Stimulated activated CD8-positive, alpha-beta memory T cell treated with anti-CD3 and anti-CD28 coated beads, Interleukin-12 subunit alpha, Interleukin-12 subunit beta, amount 100 ng/mL, for 4 hours (primary cell): ENCODE measurements around the gene IGFL2.

Experiments
- DNase-seq: peaks from one replicate; pipeline ENCODE4 v3.0.0-alpha.2; 2020; ENCODE audit warnings: low read depth

IGFL2 gene

DNA sequence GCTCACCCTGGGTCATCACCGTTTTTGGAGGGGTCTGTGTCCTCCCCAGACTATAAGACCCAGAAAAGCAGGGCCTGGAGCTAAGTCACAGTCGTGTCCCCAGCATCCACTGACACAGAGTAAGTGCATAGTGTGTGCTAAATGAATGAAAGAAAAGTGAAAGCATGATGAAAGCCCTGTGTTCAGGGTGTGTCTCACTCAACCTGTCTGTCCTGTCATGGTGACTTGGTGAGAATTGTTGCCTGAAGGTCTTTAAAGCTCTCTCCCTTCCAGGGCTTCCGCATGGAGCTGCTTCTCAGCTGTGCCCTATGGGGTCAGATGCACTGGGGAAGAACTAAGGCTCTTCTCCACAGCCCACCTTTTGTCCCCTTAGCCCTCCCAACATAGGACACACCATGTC lies 61.0 kb downstream of the IGFL2 start:
- DNase-seq, result no peak

DNA sequence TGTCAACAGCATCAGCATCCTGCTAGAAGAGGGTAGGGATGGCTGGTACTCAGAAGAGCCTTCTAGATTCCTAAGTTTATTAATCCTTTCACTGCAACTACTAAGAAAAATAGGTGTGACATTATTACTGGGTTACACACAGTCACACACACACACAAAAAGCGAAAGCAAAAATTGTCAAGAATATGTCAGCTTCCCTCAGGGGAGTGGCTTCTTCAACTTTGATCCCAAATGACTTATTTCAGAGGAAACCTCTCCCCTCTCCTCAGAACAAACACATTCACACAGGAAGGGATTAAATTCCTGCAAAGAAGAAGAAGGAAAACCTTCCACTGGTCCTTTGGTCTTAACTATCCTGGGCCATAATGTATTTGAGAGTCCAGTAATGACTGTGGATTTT lies 61.4 kb downstream of the IGFL2 start:
- DNase-seq, result no peak

DNA sequence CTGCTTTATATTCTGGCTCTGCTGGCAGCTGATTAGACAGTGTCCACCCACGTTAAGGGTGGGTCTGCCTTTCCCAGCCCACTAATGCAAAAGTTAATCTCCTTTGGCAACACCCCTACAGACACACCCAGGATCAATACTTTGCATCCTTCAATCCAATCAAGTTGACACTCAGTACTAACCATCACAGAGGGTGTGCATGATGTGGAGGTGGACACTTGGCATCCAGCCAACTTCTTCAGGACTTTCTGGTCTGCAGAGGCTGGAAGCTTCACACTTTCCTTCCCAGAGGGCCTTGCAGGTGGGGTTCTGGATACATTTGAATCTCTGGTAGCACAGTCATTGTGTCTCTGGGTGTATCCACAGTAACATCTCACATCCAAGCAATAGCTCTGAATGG lies 62.6 kb downstream of the IGFL2 start:
- DNase-seq, result no peak
